GM18526 (cell line): ENCODE data around the gene KRT71.

Experiments used
- POLR2A ChIP-seq: IDR thresholded peaks from 3 replicates; pipeline ENCODE4 v1.6.1; 2011; ENCODE audit not compliant: insufficient read length; ENCODE audit errors: extremely low read depth

KRT71 gene

DNA sequence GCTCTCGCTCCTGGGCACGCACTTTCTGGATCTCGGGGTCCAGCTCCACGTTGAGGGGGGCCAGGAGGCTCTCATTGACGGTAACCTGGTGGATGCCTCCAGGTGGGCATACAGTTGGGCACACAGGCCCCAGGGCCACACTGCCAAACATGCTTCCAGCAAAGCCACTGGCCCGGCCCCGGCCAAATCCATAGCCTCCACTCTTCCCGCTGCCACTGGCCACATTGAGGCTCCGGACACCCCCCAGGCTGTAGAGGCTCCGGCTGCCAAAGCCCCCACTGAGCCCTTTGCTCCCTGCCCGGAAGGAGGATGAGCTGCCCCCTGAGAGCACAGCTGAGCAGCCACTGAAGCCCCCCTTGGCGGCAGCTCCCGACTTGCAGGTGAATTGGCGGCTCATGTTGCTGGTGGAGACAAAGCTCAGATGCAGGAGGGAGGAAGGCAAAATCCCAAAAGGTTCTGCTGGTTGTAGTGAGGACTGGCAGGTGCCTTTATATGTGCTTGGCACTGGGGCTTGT is at the start of gene KRT71:
Gene KRT71 (minus strand): TSS at position 465 of the 515 bp plus-strand sequence. CDS start 68 bp downstream, at position 397.
- no peak for TF ChIP-seq POLR2A

DNA sequence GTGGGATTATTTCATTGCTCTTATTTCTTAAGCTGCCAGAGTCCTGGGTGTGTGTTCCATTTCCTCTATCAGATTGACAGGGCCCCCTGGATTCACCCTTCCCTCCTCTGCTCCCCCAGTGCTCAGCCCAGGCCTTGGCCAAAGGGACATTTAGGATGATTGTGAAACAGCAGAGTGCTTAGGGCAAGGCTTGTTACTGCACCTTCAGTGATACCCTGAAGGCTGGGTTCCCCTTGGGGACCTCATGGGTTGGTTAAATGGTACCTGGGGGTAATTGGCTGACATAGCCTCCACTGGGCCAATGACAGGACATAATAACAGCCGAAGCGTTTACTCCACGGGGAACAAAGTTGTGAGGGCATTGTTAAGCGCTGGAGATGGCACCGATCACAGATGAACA is 49.6 kb upstream of the KRT71 start:
- TF ChIP-seq POLR2A, result no peak

DNA sequence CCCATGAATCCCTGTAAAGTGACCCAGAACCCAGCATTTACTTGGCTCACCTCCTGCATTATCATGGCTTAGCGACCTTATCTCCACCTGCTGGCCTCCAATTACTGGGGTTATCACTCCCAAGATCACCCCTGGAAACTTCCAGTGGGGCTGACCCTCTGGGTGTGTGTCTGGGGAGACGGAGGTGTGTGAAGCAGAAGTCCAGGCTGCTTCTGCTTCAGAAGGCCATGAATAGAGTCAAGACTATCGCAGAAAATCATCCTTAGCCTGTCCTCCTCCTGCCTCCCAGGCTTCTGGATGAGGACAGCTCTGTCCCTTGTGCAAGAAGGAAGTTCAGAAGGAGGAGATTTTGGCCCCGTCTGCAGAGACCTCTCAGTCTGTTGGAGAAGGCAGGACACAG is 48.7 kb upstream of the KRT71 start:
- no peak for TF ChIP-seq POLR2A

DNA sequence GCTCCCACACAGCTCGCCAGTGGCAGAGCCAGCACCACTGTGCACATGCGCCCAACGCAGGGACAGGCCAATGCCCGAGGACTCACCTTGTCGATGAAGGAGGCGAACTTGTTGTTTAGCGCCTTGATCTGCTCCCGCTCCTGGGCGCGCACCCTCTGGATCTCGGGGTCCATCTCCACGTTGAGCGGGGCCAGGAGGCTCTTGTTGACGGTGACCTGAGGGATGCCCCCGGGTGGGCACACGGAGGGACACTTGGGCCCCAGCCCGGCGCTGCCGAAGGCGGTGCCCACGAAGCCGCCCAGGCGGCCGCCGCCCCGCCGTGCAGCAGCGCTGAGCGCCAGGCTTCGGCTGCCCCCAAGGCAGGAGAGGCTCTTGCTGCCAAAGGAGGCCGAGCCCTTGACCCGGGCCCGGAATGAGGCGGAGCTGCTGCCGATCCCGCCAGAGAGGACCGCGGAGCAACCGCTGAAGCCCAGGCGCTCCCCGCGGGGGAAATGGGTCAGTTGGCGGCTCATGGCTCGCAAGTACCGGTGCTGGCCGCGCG is 48.1 kb upstream of the KRT71 start, which contains the start of gene KRT72:
Gene KRT72 (minus strand): TSS at position 523 of the 541 bp plus-strand sequence. CDS start 11 bp downstream, at position 512.
- TF ChIP-seq POLR2A, result no peak

DNA sequence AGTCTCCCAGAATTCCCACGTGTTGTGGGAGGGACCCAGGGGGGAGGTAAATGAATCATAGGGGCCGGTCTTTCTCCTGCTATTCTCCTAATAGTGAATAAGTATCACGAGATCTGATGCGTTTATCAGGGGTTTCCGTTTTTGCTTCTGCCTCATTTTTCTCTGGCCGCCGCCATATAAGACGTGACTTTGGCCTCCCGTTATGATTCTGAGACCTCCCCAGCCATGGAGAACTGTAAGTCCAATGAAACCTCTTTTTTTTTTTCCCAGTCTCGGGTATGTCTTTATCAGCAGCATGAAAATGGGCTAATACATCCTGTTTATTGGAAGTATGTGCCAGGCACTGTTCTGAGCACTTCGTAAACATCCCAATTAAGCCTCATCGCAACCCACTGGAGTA is 47.5 kb upstream of the KRT71 start:
- no peak for TF ChIP-seq POLR2A

DNA sequence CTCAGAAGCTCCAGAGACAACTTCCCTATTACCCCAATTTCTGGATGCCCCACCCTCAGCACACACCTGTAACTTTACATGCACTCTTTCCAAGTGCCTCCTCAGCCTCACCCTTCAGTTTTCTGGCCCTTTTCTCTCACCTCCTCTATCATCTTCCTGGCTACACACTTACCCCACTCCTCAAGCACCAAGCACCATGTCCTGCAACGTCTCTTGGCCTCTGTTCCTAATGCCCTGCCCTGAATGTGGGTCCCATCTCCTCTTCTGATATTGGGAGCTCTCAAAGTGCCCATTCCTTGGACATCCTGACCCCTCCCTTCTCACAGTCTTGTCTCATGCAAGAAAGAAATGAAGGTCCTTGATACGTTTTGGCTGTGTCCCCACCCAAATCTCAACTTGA is 47.1 kb upstream of the KRT71 start:
- TF ChIP-seq POLR2A, result no peak

DNA sequence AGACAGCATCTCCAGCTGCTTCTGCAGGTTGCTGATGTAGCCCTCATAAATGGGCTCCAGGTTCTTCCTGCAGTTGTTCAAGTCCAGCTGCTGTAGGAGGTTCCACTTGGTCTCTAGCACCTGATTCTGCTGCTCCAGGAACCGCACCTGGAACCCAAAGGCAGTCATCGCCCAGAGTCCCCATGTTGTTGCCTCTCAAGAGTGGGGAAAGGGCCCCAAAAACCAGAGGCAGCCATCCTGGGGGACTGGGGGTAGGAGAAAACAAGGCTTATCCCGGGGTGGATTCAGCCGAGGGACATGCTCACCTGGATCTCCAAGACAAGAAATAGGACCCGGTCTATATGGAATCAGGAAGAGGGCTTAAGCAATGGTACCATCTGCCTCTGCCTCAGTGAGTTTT is 46.0 kb upstream of the KRT71 start:
- no peak for TF ChIP-seq POLR2A

DNA sequence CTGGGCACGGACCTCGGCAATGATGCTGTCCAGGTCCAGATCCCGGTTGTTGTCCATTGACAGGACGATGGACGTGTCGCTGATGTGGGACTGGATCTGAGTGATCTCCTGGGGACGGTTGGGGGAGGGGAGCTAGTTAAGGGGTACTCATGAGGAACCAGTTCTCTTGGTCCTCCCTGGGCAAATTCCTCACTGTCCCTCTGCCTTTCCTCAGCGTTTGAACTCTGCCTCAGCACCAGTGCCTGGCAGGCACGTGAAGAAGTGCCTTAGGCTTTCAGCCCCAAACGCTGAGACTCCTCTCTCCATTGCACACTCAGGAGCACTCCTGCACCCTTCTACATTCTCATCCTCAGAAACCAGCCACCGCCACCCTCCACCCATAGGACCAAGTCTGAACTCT is 38.6 kb upstream of the KRT71 start:
- TF ChIP-seq POLR2A, result no peak

DNA sequence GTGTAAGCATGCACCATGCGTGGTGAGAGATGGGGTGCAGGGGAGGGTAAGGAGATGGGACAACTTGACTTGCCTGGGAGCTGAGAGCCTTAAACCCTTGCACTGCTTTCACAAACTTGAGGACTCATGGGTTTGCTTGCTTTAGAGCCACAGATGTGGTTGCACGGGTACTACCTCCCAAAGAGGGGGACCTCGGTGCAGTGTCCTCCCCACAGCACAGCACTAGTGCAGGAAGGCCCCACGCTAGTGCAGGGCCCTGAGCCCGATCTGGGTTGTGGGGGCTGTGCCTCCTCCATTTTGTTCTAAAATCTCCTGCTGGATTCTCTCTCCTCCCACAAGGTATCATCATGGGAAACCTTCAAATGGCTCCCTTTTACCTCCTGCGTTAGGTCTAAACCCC is 37.1 kb upstream of the KRT71 start:
- TF ChIP-seq POLR2A, result no peak

DNA sequence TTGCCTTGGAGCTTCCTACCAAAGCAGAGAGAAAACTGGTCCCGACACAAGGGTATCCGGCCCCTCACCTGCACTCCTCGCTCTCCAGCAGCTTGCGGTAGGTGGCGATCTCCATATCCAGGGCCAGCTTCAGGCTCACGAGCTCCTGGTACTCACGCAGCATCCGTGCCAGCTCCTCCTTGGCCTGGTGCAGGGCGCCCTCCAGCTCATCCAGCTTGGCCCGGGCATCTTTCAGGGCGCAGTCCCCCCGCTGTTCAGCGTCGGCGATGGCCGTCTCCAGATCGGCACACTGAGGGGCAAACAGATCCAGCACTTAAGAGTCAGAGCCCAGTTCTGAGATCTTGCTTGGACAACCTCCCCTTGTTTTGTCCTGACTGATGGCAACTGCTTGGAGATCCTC is 34.6 kb upstream of the KRT71 start:
- no peak for TF ChIP-seq POLR2A

DNA sequence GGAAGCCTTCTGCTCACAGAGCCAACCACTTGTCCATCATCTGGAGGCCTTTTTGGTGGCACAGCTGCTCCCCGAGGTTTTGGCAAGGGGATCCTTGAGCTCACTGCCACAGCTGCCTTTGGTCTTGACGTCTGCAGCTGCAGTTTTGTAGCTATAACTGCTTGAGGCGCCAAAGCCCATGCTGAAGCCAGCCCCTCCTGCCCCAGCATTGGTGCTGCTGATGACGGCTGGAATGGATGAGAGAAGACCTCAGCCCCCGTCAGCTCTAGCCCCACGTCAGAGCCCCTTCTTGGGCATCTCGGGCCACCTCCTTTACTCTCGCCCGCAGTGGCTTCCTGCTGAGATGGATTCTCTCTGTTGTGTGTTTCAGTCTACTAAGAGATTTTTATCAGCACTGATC is 33.0 kb upstream of the KRT71 start:
- no peak for TF ChIP-seq POLR2A

DNA sequence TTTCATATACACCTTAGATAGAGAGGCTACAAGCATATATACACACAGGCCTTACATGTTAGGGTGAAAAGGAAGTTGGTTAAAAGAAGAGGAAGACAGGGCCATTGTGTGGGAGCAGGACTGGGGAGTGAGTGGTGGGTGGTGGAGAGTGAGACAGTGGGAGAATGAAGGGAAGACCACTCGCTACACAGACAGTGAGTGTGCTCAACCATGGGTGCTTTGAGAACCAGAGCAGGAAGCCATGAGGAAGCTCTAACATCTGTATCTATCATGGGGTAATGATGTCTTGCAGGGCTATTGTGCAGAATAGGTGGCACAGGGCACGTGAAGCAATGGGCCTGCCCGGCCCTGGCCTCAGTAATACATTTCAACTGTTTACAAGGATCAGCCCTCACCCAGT is 32.1 kb upstream of the KRT71 start:
- TF ChIP-seq POLR2A, result no peak

DNA sequence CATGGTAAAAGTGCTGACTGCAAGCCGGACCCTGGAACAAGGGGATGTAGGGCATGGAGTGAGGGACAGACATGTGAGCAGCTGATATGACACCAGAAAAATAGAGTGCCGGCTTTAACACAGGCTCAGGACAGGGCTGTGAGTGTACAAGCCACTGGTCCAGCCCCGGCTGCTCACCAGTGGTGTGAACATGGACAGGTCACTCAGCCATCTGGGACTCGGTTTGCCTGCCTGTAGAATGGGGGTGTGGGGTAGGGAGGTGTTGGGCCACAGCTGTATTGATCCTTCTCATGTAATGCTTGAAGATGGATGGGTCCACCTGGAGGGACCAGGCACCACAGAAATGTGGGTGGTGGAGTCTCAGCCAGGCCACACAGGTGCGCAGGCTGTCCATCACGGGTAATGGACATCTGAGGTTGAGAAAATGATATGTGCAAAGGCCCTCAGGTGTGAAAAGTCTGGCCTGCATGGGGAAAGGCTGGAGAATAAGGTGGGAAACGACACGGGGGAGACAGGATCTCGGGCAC is 31.3 kb upstream of the KRT71 start:
- no peak for TF ChIP-seq POLR2A

DNA sequence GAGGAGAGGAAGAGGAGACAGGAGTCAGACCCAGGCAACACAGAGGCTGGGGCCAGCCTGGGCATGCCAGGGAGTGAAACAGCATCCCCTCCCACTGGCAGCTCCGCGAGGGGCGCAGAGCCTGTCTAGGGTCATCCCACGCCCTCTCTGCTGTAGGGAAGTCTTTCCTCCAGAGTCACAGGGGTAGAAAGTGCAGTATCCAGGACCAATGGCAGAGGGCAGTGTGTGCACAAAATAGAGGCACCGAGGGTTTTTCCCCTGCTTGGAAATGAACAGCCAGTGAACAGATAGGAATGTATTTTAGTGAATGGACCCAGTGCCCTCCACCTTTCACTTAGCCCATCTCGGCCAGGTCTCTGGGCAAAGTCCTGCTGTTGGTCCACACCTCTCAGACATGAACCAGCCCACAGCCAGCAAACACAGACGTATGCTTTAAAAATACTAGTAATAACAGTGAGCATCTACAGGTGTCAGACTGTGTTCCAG is 30.1 kb upstream of the KRT71 start:
- TF ChIP-seq POLR2A, result no peak

DNA sequence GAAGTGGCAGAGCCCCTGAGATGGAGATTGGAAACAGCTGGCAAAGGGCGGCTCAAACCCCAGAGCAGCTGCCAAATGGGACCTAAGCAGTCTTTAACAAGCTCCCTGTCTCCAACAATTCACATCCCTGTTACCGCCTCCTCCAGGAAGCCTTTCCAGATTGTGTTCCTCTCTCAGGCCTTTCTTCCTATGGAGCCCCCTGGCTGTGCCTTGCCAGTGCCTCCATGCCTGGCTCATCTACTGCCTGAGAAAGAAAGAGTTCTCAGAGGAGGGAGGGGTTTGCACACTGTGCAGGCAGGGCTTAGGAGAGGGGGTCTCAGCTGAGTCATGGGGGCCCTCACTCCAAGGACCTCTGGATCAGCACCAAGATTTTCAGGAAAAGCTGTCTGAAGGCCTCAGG is 29.5 kb upstream of the KRT71 start:
- TF ChIP-seq POLR2A, result no peak

DNA sequence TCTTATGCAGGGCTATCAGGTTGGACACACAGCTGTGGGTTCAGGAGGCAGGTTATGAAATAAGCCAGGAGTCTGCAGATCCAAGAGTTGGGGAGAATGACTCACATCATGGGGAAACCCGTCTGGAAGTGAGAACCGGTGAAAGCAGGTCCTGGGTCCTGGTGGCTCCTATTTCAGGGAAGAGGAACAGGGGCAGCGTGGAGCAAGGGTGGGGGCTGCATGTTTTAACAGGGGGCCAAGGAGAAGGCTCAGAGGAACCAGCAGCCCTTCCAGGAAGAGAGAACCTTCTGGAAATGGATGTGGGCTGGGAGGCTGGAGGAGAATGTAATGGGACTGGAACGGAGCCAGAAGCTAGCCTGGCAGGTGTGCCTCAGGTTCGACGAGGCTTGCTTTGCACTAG is 28.5 kb upstream of the KRT71 start:
- no peak for TF ChIP-seq POLR2A

DNA sequence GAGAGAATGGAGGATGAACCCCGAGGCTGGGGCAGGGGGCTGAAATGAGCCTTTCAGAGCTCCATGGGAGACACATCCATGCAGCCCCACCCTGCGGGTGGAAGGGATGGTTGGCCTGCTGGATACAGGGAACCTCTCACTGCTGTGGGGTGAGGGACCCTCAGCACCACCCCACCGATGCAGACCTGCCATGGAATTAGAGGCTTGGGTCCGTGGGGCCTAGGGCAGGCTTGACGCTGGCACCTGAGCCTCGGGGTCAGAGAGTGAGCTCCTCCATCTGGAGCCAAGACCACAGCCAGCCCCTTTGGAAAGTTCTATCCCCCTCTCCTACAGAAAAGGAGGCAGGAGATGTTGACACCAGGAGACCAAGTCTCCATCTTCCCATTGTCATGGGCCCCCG is 28.1 kb upstream of the KRT71 start:
- no peak for TF ChIP-seq POLR2A
